Suprapubic skin (tissue), 3 donors: ENCODE results near the gene SORCS1.

Experiments
- CTCF ChIP-seq, 2 donors: fragments of 200-600 bp in 1 of 2; fragments of 450-650 bp in 1 of 2; sonication (generic) in 1 of 2; IDR thresholded peaks; one replicate each; pipeline ENCODE4 v1.5.1; 2016 to 2019; ENCODE audit warnings: antibody characterized with exemption in 2 of 2, mild to moderate bottlenecking in 1 of 2, moderate library complexity in 1 of 2
- EP300 ChIP-seq: sonication (generic); formaldehyde crosslinking; IDR thresholded peaks from one replicate; pipeline ENCODE4 v1.6.1; 2017; ENCODE audit warnings: antibody characterized with exemption
- POLR2A ChIP-seq, 2 donors: fragments of 450-650 bp; IDR thresholded peaks; one replicate each; pipeline ENCODE4 v1.6.1; 2017; ENCODE audit warnings: antibody characterized with exemption in 2 of 2, mild to moderate bottlenecking in 2 of 2, moderate library complexity in 2 of 2

GRCh38 chr10:106734220-106734619, 430.3 kb downstream of the SORCS1 start:
- TF ChIP-seq CTCF (IDR thresholded peaks at IDR 0.05): no peak
- TF ChIP-seq POLR2A (IDR thresholded peaks at IDR 0.05): no peak
- TF ChIP-seq EP300: no peak
